SKM-1 treated with dmso at 0.1 percent for 144 hours (cell line): ENCODE data around the gene IGFBP5.

Source experiments
- DNase-seq: peaks from one replicate; lab custom pipeline; 2025; ENCODE audit not compliant: unreplicated experiment; lab: John Stamatoyannopoulos, UW

The IGFBP5 gene

GRCh38 chr2:216670266-216671080 is 24.9 kb downstream of the IGFBP5 start:
- no peak for DNase-seq

- peak; percentile 54 for DNase-seq
Observed at GRCh38 chr2:216666461-216667233, 28.7 kb downstream of the IGFBP5 start.

GRCh38 chr2:216665717-216666116 is 29.6 kb downstream of the IGFBP5 start:
- DNase-seq = no peak

DNA sequence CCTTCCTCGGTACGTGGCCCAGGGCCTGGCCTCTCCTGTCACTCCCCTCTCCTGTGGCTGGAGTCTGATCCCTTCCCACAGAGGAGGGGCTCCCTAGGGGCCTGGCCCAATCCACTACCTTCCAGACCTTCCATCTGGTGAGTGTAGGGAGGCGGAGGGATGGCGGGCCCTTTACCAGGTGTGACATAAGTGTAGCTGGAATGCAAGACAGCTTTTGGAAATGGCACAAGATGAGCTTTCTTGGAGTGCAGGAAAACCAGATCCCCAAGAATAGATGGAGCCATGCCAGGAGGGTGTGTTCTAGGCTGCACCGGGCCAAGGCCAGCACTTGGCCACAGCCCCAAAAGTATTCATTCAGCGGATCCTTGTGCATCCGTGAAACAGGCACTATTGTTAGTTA is 30.1 kb downstream of the IGFBP5 start:
- DNase-seq = no peak

GRCh38 chr2:216664593-216665034 is 30.7 kb downstream of the IGFBP5 start:
- no peak for DNase-seq

GRCh38 chr2:216663846-216664245 is 31.5 kb downstream of the IGFBP5 start:
- no peak for DNase-seq

- DNase-seq = no peak
Observed at GRCh38 chr2:216663106-216663505, 32.2 kb downstream of the IGFBP5 start.

DNA sequence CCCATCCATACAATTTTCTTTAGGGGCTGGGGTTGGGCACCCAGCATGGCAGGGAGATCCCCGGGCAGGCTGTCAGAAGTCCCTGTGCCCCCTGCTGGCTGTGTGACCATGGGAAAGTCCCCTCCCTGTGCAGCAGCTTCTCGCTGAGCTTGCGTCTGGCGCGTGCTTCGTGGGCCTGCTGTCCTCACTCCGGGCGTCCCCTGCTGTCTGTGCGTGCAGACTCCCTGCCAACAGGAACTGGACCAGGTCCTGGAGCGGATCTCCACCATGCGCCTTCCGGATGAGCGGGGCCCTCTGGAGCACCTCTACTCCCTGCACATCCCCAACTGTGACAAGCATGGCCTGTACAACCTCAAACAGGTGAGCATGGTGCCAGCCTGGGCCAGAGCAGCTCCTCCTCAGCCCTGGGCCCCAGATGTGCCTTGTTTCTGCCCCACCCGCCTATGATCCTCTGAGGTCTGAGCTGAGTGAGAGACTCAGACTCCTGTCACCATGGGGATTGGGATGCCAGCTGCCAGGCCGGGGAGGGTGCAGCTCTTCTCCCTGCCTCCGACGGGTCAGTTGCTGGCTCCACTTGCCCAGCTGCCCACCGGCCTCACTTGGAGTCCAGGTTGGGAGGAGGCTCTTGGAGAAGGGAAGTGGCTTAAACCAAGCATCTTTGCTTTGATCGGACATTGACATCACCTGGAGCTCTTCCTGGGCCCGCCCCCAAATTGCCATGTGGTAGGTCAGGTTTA is 33.5 kb downstream of the IGFBP5 start:
- DNase-seq = no peak

DNA sequence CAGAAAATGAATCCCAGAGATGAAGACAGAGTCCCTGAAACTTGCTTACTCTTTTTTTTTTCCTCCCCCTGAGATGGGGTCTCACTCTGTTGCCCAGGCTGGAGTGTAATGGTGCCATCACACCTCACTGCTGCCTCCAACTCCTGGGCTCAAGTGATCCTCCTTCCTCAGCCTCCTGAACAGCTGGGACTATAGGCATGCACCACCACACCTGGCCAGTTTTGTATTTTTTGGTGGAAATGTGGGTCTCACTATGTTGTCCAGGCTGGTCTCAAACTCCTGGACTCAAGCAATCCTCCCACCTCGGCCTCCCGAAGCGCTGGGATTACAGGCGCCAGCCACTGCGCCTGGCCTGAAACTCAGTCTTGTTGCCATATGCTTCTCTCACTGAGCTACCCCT is 34.3 kb downstream of the IGFBP5 start:
- DNase-seq = no peak

GRCh38 chr2:216660496-216660895 is 34.9 kb downstream of the IGFBP5 start:
- no peak for DNase-seq

- no peak for DNase-seq
Observed at GRCh38 chr2:216659276-216659675, 36.1 kb downstream of the IGFBP5 start.

DNA sequence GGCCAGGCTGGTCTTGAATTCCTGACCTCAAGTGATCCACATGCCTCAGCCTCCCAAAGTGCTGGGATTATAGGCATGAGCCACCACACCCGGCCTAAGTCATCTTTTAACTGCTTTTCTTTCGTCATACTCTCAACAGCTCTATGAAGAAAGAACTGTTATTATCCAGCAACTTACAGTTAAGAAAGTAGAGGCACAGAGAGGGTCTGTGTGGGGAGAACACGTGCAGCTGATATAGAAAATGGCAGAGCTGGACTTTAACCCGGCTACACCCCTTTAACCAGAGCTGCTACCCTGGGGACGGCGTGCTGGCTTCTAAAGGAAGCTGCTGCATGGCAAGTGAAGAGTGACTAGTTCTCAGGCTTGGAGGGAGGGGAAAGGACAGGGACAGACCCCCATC is 36.6 kb downstream of the IGFBP5 start:
- DNase-seq = no peak

DNA sequence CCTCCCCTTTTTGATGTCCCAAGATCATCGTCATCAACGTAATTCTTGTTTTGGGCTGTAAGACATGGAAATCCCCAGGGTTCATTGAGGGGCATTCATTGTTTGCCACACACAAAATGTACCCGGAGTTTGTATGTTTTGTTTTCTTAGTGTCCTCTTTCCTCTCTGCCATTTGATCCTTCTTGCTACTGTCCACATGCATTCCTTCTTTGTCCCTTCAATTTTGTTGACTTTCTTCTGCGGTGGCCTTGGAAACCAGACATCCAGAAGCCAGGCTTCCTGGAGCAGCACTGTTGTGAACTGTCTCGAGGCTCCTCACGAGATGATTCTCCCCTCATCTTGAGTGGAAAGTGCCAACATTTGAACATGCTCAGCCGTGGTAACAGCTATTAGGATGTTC is 37.4 kb downstream of the IGFBP5 start:
- DNase-seq = no peak

DNA sequence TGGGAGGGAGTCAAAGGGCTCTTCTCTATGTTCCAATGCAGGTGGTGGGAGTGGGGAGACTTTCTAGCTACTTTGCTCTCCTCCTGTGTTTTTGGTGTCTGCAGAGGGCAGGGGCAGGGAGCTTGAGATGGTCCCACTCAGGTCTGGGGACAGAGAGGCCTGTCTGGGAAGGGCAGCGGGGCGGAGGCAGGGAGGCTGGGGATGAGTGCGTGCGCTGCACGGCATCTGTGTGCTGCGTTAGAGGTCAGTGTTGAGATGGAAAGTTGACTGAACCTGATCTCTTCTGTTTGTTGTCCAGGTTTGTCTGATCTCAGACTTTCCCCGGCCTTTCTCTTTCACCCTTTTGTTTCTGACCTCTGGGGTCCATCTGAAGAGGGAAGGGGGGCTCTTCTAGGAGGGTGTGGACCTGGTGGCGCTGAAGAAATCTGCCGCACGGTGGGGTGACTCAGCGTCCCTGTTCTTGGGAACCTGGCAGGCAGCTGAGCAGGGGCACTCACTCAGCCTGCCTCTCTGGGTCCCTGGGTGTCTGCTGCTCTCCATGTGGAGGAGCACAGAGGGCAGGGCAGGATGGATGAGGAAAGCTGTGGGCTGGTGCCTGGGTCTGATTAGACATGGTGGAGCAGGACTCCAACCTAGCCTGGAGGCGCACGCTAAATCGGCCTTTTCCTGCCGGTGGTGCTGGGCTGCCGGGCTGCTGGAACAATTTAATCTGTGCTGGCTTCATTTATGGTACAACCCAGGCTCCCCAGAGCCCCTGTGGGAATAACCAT is 38.1 kb downstream of the IGFBP5 start:
- no peak for DNase-seq

GRCh38 chr2:216654528-216655052 is 40.8 kb downstream of the IGFBP5 start:
- DNase-seq = no peak

- no peak for DNase-seq
Observed at GRCh38 chr2:216653931-216654365, 41.4 kb downstream of the IGFBP5 start.

DNA sequence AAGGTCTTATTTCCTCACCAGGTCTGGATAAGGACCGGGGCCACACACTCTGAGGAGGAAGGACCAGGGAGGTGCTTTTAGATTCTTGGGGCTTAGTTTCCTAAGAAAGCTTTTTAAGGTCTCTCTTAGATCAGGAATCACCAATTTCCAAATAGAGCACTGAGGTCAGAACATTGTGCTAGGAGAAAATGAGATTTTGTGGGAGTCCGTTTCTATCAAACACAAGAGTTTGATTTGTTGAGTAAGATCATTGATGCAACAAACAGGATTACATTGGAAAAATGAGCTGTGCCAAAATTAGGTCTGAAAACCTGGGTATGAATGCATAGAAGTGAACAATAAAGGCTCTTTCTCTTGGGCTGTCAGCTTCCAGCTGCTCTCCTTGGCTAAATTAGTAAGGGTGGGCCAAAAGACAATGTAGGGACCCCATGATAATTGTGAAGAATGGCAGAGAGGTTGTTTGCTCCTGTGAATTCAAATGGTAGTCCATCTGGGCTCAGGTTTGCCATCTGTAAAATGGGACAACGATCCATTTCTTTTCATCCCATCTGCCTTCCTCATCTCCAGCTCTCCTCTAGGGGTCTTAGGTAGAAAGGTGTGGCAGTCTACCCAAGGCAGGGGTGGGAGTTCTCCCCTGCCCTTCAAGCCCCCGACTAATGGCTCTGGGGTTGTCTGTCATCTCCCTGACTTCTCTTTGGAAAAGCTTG is 42.1 kb downstream of the IGFBP5 start:
- DNase-seq = no peak

GRCh38 chr2:216652566-216652965 is 42.8 kb downstream of the IGFBP5 start:
- no peak for DNase-seq

GRCh38 chr2:216651351-216651881 is 43.9 kb downstream of the IGFBP5 start:
- DNase-seq = no peak
